ENCODE data around the gene GSC. TPM values are rescaled to one million over a fixed set of nuclear protein-coding genes. Genes with fewer than 3 reads are reported as not detected.
"Not testable (repeated sequence)": the region's sequence is repeated elsewhere in the genome, so short reads cannot be mapped to it uniquely, and the experiment has no call there.

The GSC gene
- total and polyA plus RNA-seq, 10 of the 15 experiments (the other 5 are each of a cell fraction or from before 2014, with no cell fraction given): not detected

DNA sequence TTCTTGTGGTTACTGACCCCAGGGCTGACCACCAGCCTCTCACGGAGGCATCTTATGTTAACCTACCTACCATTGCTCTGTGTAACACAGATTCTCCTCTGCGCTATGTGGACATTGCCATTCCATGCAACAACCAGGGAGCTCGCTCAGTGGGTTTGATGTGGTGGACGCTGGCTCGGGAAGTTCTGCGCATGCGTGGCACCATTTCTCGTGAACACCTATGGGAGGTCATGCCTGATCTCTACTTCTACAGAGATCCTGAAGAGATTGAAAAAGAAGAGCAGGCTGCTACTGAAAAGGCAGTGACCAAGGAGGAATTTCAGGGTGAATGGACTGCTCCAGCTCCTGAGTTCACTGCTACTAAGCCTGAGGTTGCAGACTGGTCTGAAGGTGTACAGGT, 43.3 kb downstream of the GSC start:
- H3K9ac ChIP-seq (ENCODE audit: control insufficient read depth, insufficient read depth, low read length); H3K79me2 ChIP-seq (ENCODE audit: control insufficient read depth, insufficient read depth, low read length); H2AFZ ChIP-seq (ENCODE audit: control insufficient read depth, low read depth, low read length); POLR2A ChIA-PET; SMC1A ChIA-PET (ENCODE audit: uncharacterized antibody, unreplicated experiment); DNase-seq (ENCODE audit: low read depth, low spot score); H3K4me1 ChIP-seq (ENCODE audit: control insufficient read depth, insufficient read depth, low read length); ATAC-seq; H3K9me3 ChIP-seq (replicated peaks; ENCODE audit: control insufficient read depth, insufficient read depth, low read length); RAD21 ChIA-PET (ENCODE audit: unreplicated experiment); H3K36me3 ChIP-seq (ENCODE audit: control insufficient read depth in 2 of 2, insufficient read depth in 2 of 2, low read length in 1 of 2); H3K4me3 ChIP-seq; H3K27me3 ChIP-seq (replicated peaks in 1 of 2; ENCODE audit: control insufficient read depth in 2 of 2, insufficient read depth in 2 of 2, low read length in 1 of 2); CTCF ChIA-PET; H3K4me2 ChIP-seq (ENCODE audit: control insufficient read depth, insufficient read depth); H3K27ac ChIP-seq (ENCODE audit: control insufficient read depth, insufficient read depth); in situ Hi-C loops (cut with MboI); BruUV-seq (replicated peaks); intact Hi-C loops (cut with micrococcal nuclease; ENCODE audit: unreplicated experiment); H4K20me1 ChIP-seq (ENCODE audit: control insufficient read depth, insufficient read depth); FAIRE-seq: not testable (repeated sequence)
- WGBS (ENCODE audit: insufficient coverage, insufficient replicate concordance, low lambda C conversion rate, missing lambda C conversion rate): 24% methylated on average over 8 of the region's 8 CpGs

DNA sequence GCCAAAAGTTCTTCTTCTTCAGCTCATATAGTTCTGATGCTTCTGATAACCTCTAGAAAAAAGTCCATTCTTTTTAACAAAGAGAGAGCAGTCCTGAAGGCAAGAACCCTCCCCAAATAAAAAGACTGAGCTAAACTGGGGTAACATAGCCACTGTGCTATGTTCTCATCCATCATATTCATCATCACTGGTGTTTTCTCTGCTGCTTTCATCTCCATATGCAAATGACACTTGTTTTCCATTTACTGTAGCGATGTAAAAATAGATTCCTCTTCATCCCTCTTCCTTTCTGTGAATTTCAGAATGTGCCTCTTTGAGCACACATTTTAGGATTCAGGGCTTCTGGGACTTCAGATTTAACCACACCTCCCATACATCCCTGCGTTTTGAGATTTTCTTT, 44.9 kb downstream of the GSC start:
- Histone ChIP-seq H3K27ac (ENCODE audit: control insufficient read depth, insufficient read depth) (no peak overlapping the region), H2AFZ (ENCODE audit: control insufficient read depth, low read depth, low read length) (no peak overlapping the region), H4K20me1 (ENCODE audit: control insufficient read depth, insufficient read depth) (no peaks in the 10 kb centered on the region), H3K79me2 (ENCODE audit: control insufficient read depth, insufficient read depth, low read length) (no peaks in the 10 kb centered on the region), H3K27me3 (replicated peaks in 1 of 2; ENCODE audit: control insufficient read depth in 2 of 2, insufficient read depth in 2 of 2, low read length in 1 of 2) (peaks cover 0 to 2% of the 10 kb centered on the region in 2 experiments; a peak in 1 of 4 replicates), H3K4me3 (no peak overlapping the region), H3K36me3 (ENCODE audit: control insufficient read depth in 2 of 2, insufficient read depth in 2 of 2, low read length in 1 of 2) (no peaks in the 10 kb centered on the region), H3K4me2 (ENCODE audit: control insufficient read depth, insufficient read depth) (no peak overlapping the region), H3K9me3 (replicated peaks; ENCODE audit: control insufficient read depth, insufficient read depth, low read length) (no peaks in the 10 kb centered on the region), H3K4me1 (ENCODE audit: control insufficient read depth, insufficient read depth, low read length) (no peaks in the 10 kb centered on the region), H3K9ac (ENCODE audit: control insufficient read depth, insufficient read depth, low read length) (no peak overlapping the region)
- ChIA-PET SMC1A (ENCODE audit: uncharacterized antibody, unreplicated experiment) (no interaction called here), RAD21 (ENCODE audit: unreplicated experiment) (no interaction called here), CTCF (no interaction called here), POLR2A (no interaction called here)
- intact Hi-C loops (cut with micrococcal nuclease; ENCODE audit: unreplicated experiment): no loop called here
- FAIRE-seq: no peak
- DNase-seq (ENCODE audit: low read depth, low spot score): no peak
- no TSS peak for BruUV-seq (replicated peaks)
- in situ Hi-C loops (cut with MboI): no loop called here
- no peak for ATAC-seq
- TF ChIP-seq E2F4 (IDR thresholded peaks at IDR 0.05; ENCODE audit: low read depth, low read length) (no peak), NFIC (IDR thresholded peaks at IDR 0.05; ENCODE audit: low read depth, low read length) (no peak), ZNF207 (IDR thresholded peaks at IDR 0.05; ENCODE audit: borderline replicate concordance) (no peak), SRF (IDR thresholded peaks at IDR 0.05; ENCODE audit: low read depth in 2 of 2, low read length in 2 of 2) (no peak), RBBP5 (conservative IDR thresholded peaks at IDR 0.05) (no peak), TBL1XR1 (IDR thresholded peaks at IDR 0.05; ENCODE audit: low read depth, low read length) (no peak), EED (IDR thresholded peaks at IDR 0.05; ENCODE audit: low read depth) (no peak), CBFB (IDR thresholded peaks at IDR 0.05; ENCODE audit: low read depth) (no peak)
- WGBS (ENCODE audit: insufficient coverage, insufficient replicate concordance, low lambda C conversion rate, missing lambda C conversion rate): 0% methylated on average over 2 of the region's 2 CpGs
